GM18873 (cell line): Measurements from ENCODE around the gene DAAM1.

Source experiments
- ATAC-seq: cut with Tn5 transposase; IDR thresholded peaks from one replicate; pipeline ENCODE4 v1.9.1; 2021; ENCODE audit warnings: mild to moderate bottlenecking, moderate library complexity, moderate number of reproducible peaks; ENCODE audit not compliant: unreplicated experiment, low FRiP score

The DAAM1 gene

GRCh38 chr14:59253527-59253926 is 65.1 kb downstream of the DAAM1 start:
- no peak for ATAC-seq

GRCh38 chr14:59254146-59254910 is 65.9 kb downstream of the DAAM1 start:
- peak; percentile 8 for ATAC-seq

GRCh38 chr14:59254911-59255545 is 66.6 kb downstream of the DAAM1 start:
- peak; percentile 55 for ATAC-seq

- ATAC-seq: no peak
These were observed 67.9 kb downstream of the DAAM1 start for GRCh38 chr14:59256331-59256730.

GRCh38 chr14:59261334-59261733 is 72.9 kb downstream of the DAAM1 start:
- no peak for ATAC-seq

- no peak for ATAC-seq
These were observed 74.4 kb downstream of the DAAM1 start for GRCh38 chr14:59262717-59263454.

- ATAC-seq: no peak
These were observed 77.3 kb downstream of the DAAM1 start for GRCh38 chr14:59265808-59266207.

- ATAC-seq: no peak
These were observed 78.6 kb downstream of the DAAM1 start for GRCh38 chr14:59267046-59267445.

GRCh38 chr14:59268011-59268410 is 79.5 kb downstream of the DAAM1 start:
- no peak for ATAC-seq

GRCh38 chr14:59268858-59269257 is 80.4 kb downstream of the DAAM1 start:
- ATAC-seq: no peak

- ATAC-seq: no peak
These were observed 81.0 kb downstream of the DAAM1 start for GRCh38 chr14:59269466-59269865.

GRCh38 chr14:59271256-59271655 is 82.8 kb downstream of the DAAM1 start:
- ATAC-seq: no peak

GRCh38 chr14:59271734-59272133 is 83.3 kb downstream of the DAAM1 start:
- no peak for ATAC-seq

GRCh38 chr14:59272633-59273032 is 84.2 kb downstream of the DAAM1 start:
- no peak for ATAC-seq

- ATAC-seq: no peak
These were observed 85.3 kb downstream of the DAAM1 start for GRCh38 chr14:59273737-59274136.

- peak; percentile 42 for ATAC-seq
These were observed 86.5 kb downstream of the DAAM1 start for GRCh38 chr14:59274991-59275391.

GRCh38 chr14:59275668-59276067 is 87.2 kb downstream of the DAAM1 start:
- peak; percentile 93 for ATAC-seq

- ATAC-seq: no peak
These were observed 87.8 kb downstream of the DAAM1 start for GRCh38 chr14:59276235-59276634.

GRCh38 chr14:59277659-59278058 is 89.2 kb downstream of the DAAM1 start:
- no peak for ATAC-seq

GRCh38 chr14:59278111-59278510 is 89.6 kb downstream of the DAAM1 start:
- no peak for ATAC-seq

GRCh38 chr14:59280961-59281360 is 92.5 kb downstream of the DAAM1 start:
- no peak for ATAC-seq
